H1 (cell line): ENCODE results near the gene MOK. TPM values are rescaled to one million over a fixed set of nuclear protein-coding genes. Genes with fewer than 3 reads are reported as not detected.

ENCODE experiments used
- CBX5 ChIP-seq: fragments of 300-800, 300-1000 bp; sonication (generic); IDR thresholded peaks from 2 replicates; pipeline ENCODE4 v1.7.1; 2016; ENCODE audit warnings: antibody characterized with exemption, low read length, low read depth
- CHD7 ChIP-seq: fragments of 300-600 bp; sonication (generic); IDR thresholded peaks from 2 replicates; pipeline ENCODE4 v1.7.1; 2012; ENCODE audit warnings: low read length, moderate library complexity, mild to moderate bottlenecking, inconsistent platforms; ENCODE audit not compliant: insufficient replicate concordance
- polyA plus RNA-seq, 7 experiments: library from polyadenylated mRNA; depleted of rRNA in 3 of 7; stranded (reverse) in 5 of 7; unstranded in 2 of 7; fragments of >200 nt in 5 of 7; fragments of 200-250 nt in 2 of 7; gene quantifications; 1 replicate in 5 of 7; 2 replicates in 1 of 7; 4 replicates in 1 of 7; pipeline versions ENCODE4 v1.2.1 to v1.2.3, GENCODE V29; 2011 to 2013; ENCODE audit warnings: missing spikeins in 2 of 7, mixed read lengths in 2 of 7
- total RNA-seq: library from RNA; stranded (reverse); fragmentation: NEBNext Ultra II Directional; extraction: Animal tissue kit (Norgen Biotek cat#: 25700); gene quantifications from 2 replicates; pipeline ENCODE4 v1.2.1, GENCODE V29; 2021

MOK gene
- total and polyA plus RNA-seq, 2 of the 8 experiments (the other 6 are each of a cell fraction or from before 2014, with no cell fraction given): 2.1 to 2.5 TPM

DNA sequence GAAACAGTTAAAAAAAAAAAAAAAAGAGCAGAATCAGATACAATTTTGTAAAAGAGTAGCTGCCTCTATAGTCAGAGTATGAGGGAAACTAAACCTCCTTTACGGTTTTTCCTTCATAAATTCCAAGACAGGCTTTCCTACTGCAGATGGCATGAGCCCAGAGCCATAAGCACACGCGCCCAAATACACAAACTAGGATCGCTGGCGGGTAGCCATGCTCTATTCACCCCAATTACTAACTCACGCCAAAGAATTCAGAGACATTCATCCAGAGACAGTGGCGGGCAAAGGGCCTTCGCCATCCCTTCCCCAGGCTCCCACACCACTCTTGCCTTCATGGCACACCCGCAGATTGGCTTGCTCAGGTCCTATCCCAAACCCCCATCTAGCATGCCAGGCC lies 48.2 kb downstream of the MOK start (continued):
- no peak for TF ChIP-seq CHD7
- no peak for TF ChIP-seq CBX5
- TF ChIP-seq, all 59 proteins: peak for 0
